IPS DF 19.7 (cell line): ENCODE data around the gene CARD18.
"Not testable (repeated sequence)": the region's sequence is repeated elsewhere in the genome, so short reads cannot be mapped to it uniquely, and the experiment has no call there.

ENCODE experiments used
- DNase-seq: peaks from one replicate; pipeline ENCODE4 v3.0.0-alpha.2; 2013; ENCODE audit warnings: low read depth, low spot score

Gene CARD18

GRCh38 chr11:105132716-105133511 is 6.7 kb downstream of the CARD18 start:
- no peak for DNase-seq

- DNase-seq, result no peak
Observed at GRCh38 chr11:105130189-105130813, 9.3 kb downstream of the CARD18 start.

GRCh38 chr11:105124756-105125155 is 14.8 kb downstream of the CARD18 start:
- DNase-seq, result no peak

GRCh38 chr11:105111145-105111944 is 28.2 kb downstream of the CARD18 start:
- DNase-seq, result no peak

- DNase-seq, result no peak
Observed at GRCh38 chr11:105110688-105111030, 28.9 kb downstream of the CARD18 start.

GRCh38 chr11:105109855-105110687 is 29.5 kb downstream of the CARD18 start:
- no peak for DNase-seq

- DNase-seq, result no peak
Observed at GRCh38 chr11:105109321-105109720, 30.2 kb downstream of the CARD18 start.

- no peak for DNase-seq
Observed at GRCh38 chr11:105108247-105108646, 31.3 kb downstream of the CARD18 start.

- not testable (repeated sequence) for DNase-seq
Observed at GRCh38 chr11:105107226-105107825, 32.2 kb downstream of the CARD18 start.

GRCh38 chr11:105106140-105106539 is 33.4 kb downstream of the CARD18 start:
- no peak for DNase-seq

GRCh38 chr11:105104292-105104691 is 35.3 kb downstream of the CARD18 start:
- no peak for DNase-seq

GRCh38 chr11:105103336-105103735 is 36.2 kb downstream of the CARD18 start:
- no peak for DNase-seq

GRCh38 chr11:105102079-105102581 is 37.4 kb downstream of the CARD18 start:
- not testable (repeated sequence) for DNase-seq

GRCh38 chr11:105100981-105101630 is 38.5 kb downstream of the CARD18 start:
- no peak for DNase-seq

GRCh38 chr11:105100206-105100605 is 39.4 kb downstream of the CARD18 start:
- no peak for DNase-seq

GRCh38 chr11:105099594-105099993 is 40.0 kb downstream of the CARD18 start:
- not testable (repeated sequence) for DNase-seq

- DNase-seq, result no peak
Observed at GRCh38 chr11:105092256-105093239, 47.0 kb downstream of the CARD18 start.
